Right atrium auricular region (tissue), 2 donors: ENCODE data around the gene NPAS3. TPM values are rescaled to one million over a fixed set of nuclear protein-coding genes. Genes with fewer than 3 reads are reported as not detected.

ENCODE experiments used
- DNase-seq: peaks from one replicate; pipeline ENCODE4 v3.0.0-alpha.2; 2019; ENCODE audit warnings: low spot score
- H3K27ac ChIP-seq, 2 donors: fragments of 200-600 bp; sonication (generic); 1 replicate in 1 of 2; 2 replicates in 1 of 2; pipeline ENCODE4 v1.5.1; 2016 to 2019
- H3K27me3 ChIP-seq, 2 donors: fragments of 200-600 bp; sonication (generic); one replicate each; pipeline versions ENCODE4 v1.5.1 to v1.6.0; 2017 to 2019
- H3K36me3 ChIP-seq: fragments of 200-600 bp; sonication (generic); one replicate; pipeline ENCODE4 v1.5.1; 2016
- H3K4me1 ChIP-seq, 2 donors: fragments of 200-600 bp; sonication (generic); one replicate each; pipeline versions ENCODE4 v1.5.1 to v1.6.0; 2017 to 2019
- H3K4me3 ChIP-seq, 2 donors: fragments of 200-600 bp; sonication (generic); 1 replicate in 1 of 2; 2 replicates in 1 of 2; pipeline ENCODE4 v1.5.1; 2017 to 2019; ENCODE audit warnings: mild to moderate bottlenecking in 1 of 2, moderate library complexity in 1 of 2
- H3K9me3 ChIP-seq, 2 donors: fragments of 200-600 bp; sonication (generic); one replicate each; pipeline ENCODE4 v1.5.1; 2019
- CTCF ChIP-seq, 2 donors: fragments of 200-600 bp; sonication (generic); IDR thresholded peaks; one replicate each; pipeline ENCODE4 v1.5.1; 2019; ENCODE audit warnings: antibody characterized with exemption in 2 of 2
- total RNA-seq, 2 donors: library from RNA; depleted of rRNA; stranded (reverse); fragments of >200 nt; gene quantifications; one replicate each; pipeline ENCODE4 v1.1.0, GENCODE V29; 2016

The NPAS3 gene
- total RNA-seq, 2 donors from 2014 or later = 0.67 to 1.3 TPM

GRCh38 chr14:32905013-32905412 lies 33.7 kb upstream of the NPAS3 start:
- Histone ChIP-seq H3K27ac (no peak overlapping the region), H3K4me1 (no peaks in the 10 kb centered on the region), H3K27me3 (no peaks in the 10 kb centered on the region), H3K36me3 (no peaks in the 10 kb centered on the region), H3K4me3 (no peak overlapping the region), H3K9me3 (no peaks in the 10 kb centered on the region)
- DNase-seq = no peak
- TF ChIP-seq CTCF (IDR thresholded peaks at IDR 0.05) = no peak

GRCh38 chr14:32906672-32907071 lies 32.0 kb upstream of the NPAS3 start:
- H3K27me3 ChIP-seq = no peaks in the 10 kb centered on the region
- no peak for DNase-seq
- H3K27ac ChIP-seq = no peak overlapping the region
- no peak for TF ChIP-seq CTCF (IDR thresholded peaks at IDR 0.05)
- no peaks in the 10 kb centered on the region for H3K9me3 ChIP-seq
- H3K4me1 ChIP-seq = no peaks in the 10 kb centered on the region
- no peaks in the 10 kb centered on the region for H3K36me3 ChIP-seq
- H3K4me3 ChIP-seq = no peak overlapping the region

GRCh38 chr14:32908196-32909084 lies 30.2 kb upstream of the NPAS3 start:
- Histone ChIP-seq H3K36me3 (no peaks in the 10 kb centered on the region), H3K4me3 (no peak overlapping the region), H3K27ac (no peak overlapping the region), H3K9me3 (no peaks in the 10 kb centered on the region), H3K4me1 (no peaks in the 10 kb centered on the region), H3K27me3 (no peaks in the 10 kb centered on the region)
- no peak for TF ChIP-seq CTCF (IDR thresholded peaks at IDR 0.05)
- DNase-seq = no peak

- no peaks in the 10 kb centered on the region for H3K27me3 ChIP-seq
- no peaks in the 10 kb centered on the region for H3K36me3 ChIP-seq
- H3K4me3 ChIP-seq = no peak overlapping the region
- peak in 1 of 2 donors; percentile 39 for TF ChIP-seq CTCF (IDR thresholded peaks at IDR 0.05)
- no peaks in the 10 kb centered on the region for H3K4me1 ChIP-seq
- no peak overlapping the region for H3K27ac ChIP-seq
- no peak for DNase-seq
- no peaks in the 10 kb centered on the region for H3K9me3 ChIP-seq
These were observed 25.0 kb upstream of the NPAS3 start for GRCh38 chr14:32913725-32914124.

- Histone ChIP-seq H3K27ac (no peak overlapping the region), H3K4me3 (no peak overlapping the region), H3K9me3 (no peaks in the 10 kb centered on the region), H3K27me3 (no peaks in the 10 kb centered on the region), H3K36me3 (no peaks in the 10 kb centered on the region), H3K4me1 (no peaks in the 10 kb centered on the region)
- no peak for DNase-seq
- no peak for TF ChIP-seq CTCF (IDR thresholded peaks at IDR 0.05)
These were observed 24.3 kb upstream of the NPAS3 start for GRCh38 chr14:32914391-32914790.
